MCF 10A (cell line): ENCODE results near the gene DCP2. TPM values are rescaled to one million over a fixed set of nuclear protein-coding genes. Genes with fewer than 3 reads are reported as not detected.

Source experiments
- BruUV-seq: library from RNA; stranded (reverse); fragments of 400-500 nt; replicated peaks from 2 replicates; lab custom pipeline; 2021; lab: Mats Ljungman, UMichigan
- CTCF ChIA-PET: fragments of 300-600 bp; sonication (Branson Sonifier 250); formaldehyde crosslinking; extraction: SDS; loops from one replicate; lab custom pipeline; 2021; ENCODE audit warnings: antibody characterized with exemption, inconsistent platforms; lab: Yijun Ruan, JAX
- POLR2A ChIA-PET: fragments of 300-600, 350-650 bp; sonication (Branson Sonifier 250); formaldehyde crosslinking; extraction: SDS; loops from one replicate; lab custom pipeline; 2020; ENCODE audit warnings: antibody characterized with exemption, inconsistent platforms; lab: Yijun Ruan, JAX
- DNase-seq: peaks from one replicate; pipeline ENCODE4 v3.0.0-alpha.2; 2018; ENCODE audit not compliant: unreplicated experiment
- H3K27ac Mint-ChIP-seq: one replicate; pipeline ENCODE4 v1.8.0; 2022; ENCODE audit warnings: mild to moderate bottlenecking, low read depth, mixed read lengths; ENCODE audit not compliant: unreplicated experiment
- H3K27me3 Mint-ChIP-seq: one replicate; pipeline ENCODE4 v1.8.0; 2022; ENCODE audit warnings: mixed read lengths; ENCODE audit not compliant: insufficient read depth, unreplicated experiment
- H3K36me3 Mint-ChIP-seq: one replicate; pipeline ENCODE4 v1.8.0; 2022; ENCODE audit warnings: mild to moderate bottlenecking, moderate library complexity, mixed read lengths; ENCODE audit not compliant: insufficient read depth, unreplicated experiment
- H3K4me1 Mint-ChIP-seq: one replicate; pipeline ENCODE4 v1.8.0; 2022; ENCODE audit warnings: mixed read lengths; ENCODE audit not compliant: insufficient read depth, unreplicated experiment
- H3K4me3 Mint-ChIP-seq: one replicate; pipeline ENCODE4 v1.8.0; 2022; ENCODE audit warnings: mild to moderate bottlenecking, moderate library complexity, mixed read lengths; ENCODE audit not compliant: unreplicated experiment
- H3K9me3 Mint-ChIP-seq: one replicate; pipeline ENCODE4 v1.8.0; 2022; ENCODE audit warnings: mixed read lengths; ENCODE audit not compliant: unreplicated experiment
- CTCF ChIP-seq: fragments of 200-600 bp; IDR thresholded peaks from one replicate; pipeline ENCODE4 v1.8.0; 2022; ENCODE audit warnings: antibody characterized with exemption, mild to moderate bottlenecking; ENCODE audit not compliant: unreplicated experiment
- intact Hi-C: fragments of 100-400 bp; cut with micrococcal nuclease; formaldehyde crosslinking; loops from 2 replicates; pipeline ENCODE4 v1.14.1; 2022
- total RNA-seq: library from RNA; stranded (reverse); gene quantifications from 2 replicates; pipeline ENCODE4 v1.2.3, GENCODE V29; 2022

DCP2 gene
- total RNA-seq, 1 experiment from 2014 or later, result 34.1 TPM

GRCh38 chr5:113053511-113053995 is 77.0 kb downstream of the DCP2 start:
- Mint-ChIP-seq H3K4me3 (no peak overlapping the region), H3K36me3 (peaks cover 23% of the 10 kb centered on the region), H3K4me1 (peaks cover 16% of the 10 kb centered on the region), H3K9me3 (no peaks in the 10 kb centered on the region), H3K27me3 (no peaks in the 10 kb centered on the region), H3K27ac (no peak overlapping the region)
- DNase-seq, result no peak
- CTCF ChIA-PET, result interaction anchor here (0.6 to 0.9 kb wide), 2 partner anchors 29 to 43 kb away, joined by 3 read pairs; no protein-coding TSS in a partner anchor
- POLR2A ChIA-PET, result no interaction called here
- intact Hi-C loops, result loop anchor here (5.0 kb wide), 1 partner anchor 279 kb away; no protein-coding TSS in a partner anchor
- TF ChIP-seq CTCF, result no peak
- no TSS peak for BruUV-seq

GRCh38 chr5:113054899-113055298 is 78.3 kb downstream of the DCP2 start:
- no TSS peak for BruUV-seq
- POLR2A ChIA-PET, result interaction anchor here (0.7 kb wide), 1 partner anchor 112 kb away, joined by 3 read pairs; no protein-coding TSS in a partner anchor
- Mint-ChIP-seq H3K27ac (no peak overlapping the region), H3K27me3 (no peaks in the 10 kb centered on the region), H3K36me3 (peaks cover 27% of the 10 kb centered on the region), H3K9me3 (no peaks in the 10 kb centered on the region), H3K4me1 (peaks cover 16% of the 10 kb centered on the region), H3K4me3 (no peak overlapping the region)
- intact Hi-C loops, result loop anchor here (5.0 kb wide), 1 partner anchor 277 kb away; no protein-coding TSS in a partner anchor
- TF ChIP-seq CTCF, result no peak
- DNase-seq, result no peak
- CTCF ChIA-PET, result interaction anchor here (0.7 kb wide), 1 partner anchor 25 kb away, joined by 3 read pairs; no protein-coding TSS in a partner anchor

GRCh38 chr5:113056988-113057387 is 80.4 kb downstream of the DCP2 start:
- Mint-ChIP-seq H3K27ac (no peak overlapping the region), H3K36me3 (peaks cover 32% of the 10 kb centered on the region), H3K4me1 (peaks cover 7% of the 10 kb centered on the region), H3K27me3 (no peaks in the 10 kb centered on the region), H3K4me3 (no peak overlapping the region), H3K9me3 (no peaks in the 10 kb centered on the region)
- DNase-seq, result no peak
- POLR2A ChIA-PET, result interaction anchor here (1.4 kb wide), 1 partner anchor 454 kb away, joined by 3 read pairs; no protein-coding TSS in a partner anchor
- TF ChIP-seq CTCF, result no peak
- no TSS peak for BruUV-seq
- CTCF ChIA-PET, result interaction anchor here (0.5 kb wide), 1 partner anchor 26 kb away, joined by 3 read pairs; no protein-coding TSS in a partner anchor
- intact Hi-C loops, result no loop called here

GRCh38 chr5:113057557-113057984 is 81.0 kb downstream of the DCP2 start:
- no peak for DNase-seq
- no TSS peak for BruUV-seq
- Mint-ChIP-seq H3K27ac (no peak overlapping the region), H3K4me3 (no peak overlapping the region), H3K36me3 (peaks cover 37% of the 10 kb centered on the region), H3K9me3 (no peaks in the 10 kb centered on the region), H3K4me1 (peaks cover 13% of the 10 kb centered on the region), H3K27me3 (no peaks in the 10 kb centered on the region)
- intact Hi-C loops, result no loop called here
- POLR2A ChIA-PET, result interaction anchor here (1.4 kb wide), 1 partner anchor 453 kb away, joined by 3 read pairs; no protein-coding TSS in a partner anchor
- TF ChIP-seq CTCF, result no peak
- CTCF ChIA-PET, result interaction anchor here (0.5 kb wide), 1 partner anchor 26 kb away, joined by 3 read pairs; no protein-coding TSS in a partner anchor
